MM.1S (cell line): ENCODE measurements around the gene GALNT9.

ENCODE experiments used
- EZH2 ChIP-seq: fragments of 300-600 bp; sonication (generic); optimal IDR thresholded peaks from 2 replicates; pipeline ENCODE3; 2017; ENCODE audit warnings: low read depth, mild to moderate bottlenecking, antibody characterized with exemption, low read length, mixed read lengths
- EZH2phosphoT487 ChIP-seq: fragments of 300-600 bp; sonication (generic); IDR thresholded peaks from 2 replicates; pipeline ENCODE4 v1.6.1; 2018; ENCODE audit warnings: antibody characterized with exemption, low read length
- TF ChIP-seq, protein P1 (sequence below): fragments of 300-600 bp; sonication (generic); IDR thresholded peaks from 2 replicates; pipeline ENCODE4 v1.5.1; 2016; ENCODE audit warnings: antibody characterized with exemption, low read length, mixed read lengths

DNA sequence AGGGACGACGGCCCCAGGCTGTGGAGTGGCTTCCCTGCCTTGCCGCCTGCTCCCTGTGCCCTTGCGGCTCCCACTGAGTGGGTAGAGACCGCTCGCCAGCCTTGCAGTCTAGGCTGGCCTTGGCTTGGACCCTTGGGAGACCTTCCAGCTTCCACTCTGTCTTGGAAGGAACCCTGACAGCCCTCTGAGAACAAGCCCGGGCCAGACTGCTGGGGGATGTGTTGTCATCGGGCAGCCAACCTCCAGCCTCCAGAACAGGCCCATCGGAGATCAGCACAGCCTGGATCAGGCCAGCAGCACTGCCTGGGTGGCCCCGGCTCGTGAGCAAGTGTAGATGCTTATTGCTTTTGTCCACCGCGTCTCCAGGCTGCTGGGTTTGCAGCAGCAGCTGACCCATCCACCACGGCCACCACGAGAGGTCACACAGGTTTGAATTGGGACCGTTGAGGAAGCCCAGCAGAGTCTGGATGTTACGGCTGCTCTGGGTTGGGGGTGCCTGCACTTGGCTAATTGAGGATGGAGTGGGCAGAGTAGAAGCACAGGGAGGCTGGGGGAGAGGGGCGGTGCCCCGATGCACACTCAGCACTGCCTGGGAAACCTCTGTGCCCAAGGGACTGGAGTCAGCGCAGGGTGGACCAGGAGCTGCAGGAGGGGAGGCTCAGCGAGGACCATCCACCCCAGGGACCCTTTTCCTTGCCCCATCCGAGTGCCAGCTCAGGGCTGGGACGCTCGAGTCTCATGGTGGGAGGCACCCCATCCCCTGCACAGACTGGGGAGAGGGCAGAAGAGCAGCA, 129.7 kb downstream of the GALNT9 start:
- TF ChIP-seq EZH2 (no peak), EZH2phosphoT487 (no peak)
- TF ChIP-seq, protein P1, sequence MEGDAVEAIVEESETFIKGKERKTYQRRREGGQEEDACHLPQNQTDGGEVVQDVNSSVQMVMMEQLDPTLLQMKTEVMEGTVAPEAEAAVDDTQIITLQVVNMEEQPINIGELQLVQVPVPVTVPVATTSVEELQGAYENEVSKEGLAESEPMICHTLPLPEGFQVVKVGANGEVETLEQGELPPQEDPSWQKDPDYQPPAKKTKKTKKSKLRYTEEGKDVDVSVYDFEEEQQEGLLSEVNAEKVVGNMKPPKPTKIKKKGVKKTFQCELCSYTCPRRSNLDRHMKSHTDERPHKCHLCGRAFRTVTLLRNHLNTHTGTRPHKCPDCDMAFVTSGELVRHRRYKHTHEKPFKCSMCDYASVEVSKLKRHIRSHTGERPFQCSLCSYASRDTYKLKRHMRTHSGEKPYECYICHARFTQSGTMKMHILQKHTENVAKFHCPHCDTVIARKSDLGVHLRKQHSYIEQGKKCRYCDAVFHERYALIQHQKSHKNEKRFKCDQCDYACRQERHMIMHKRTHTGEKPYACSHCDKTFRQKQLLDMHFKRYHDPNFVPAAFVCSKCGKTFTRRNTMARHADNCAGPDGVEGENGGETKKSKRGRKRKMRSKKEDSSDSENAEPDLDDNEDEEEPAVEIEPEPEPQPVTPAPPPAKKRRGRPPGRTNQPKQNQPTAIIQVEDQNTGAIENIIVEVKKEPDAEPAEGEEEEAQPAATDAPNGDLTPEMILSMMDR: no peak
